ENCODE data around the gene PHKA2. TPM values are rescaled to one million over a fixed set of nuclear protein-coding genes. Genes with fewer than 3 reads are reported as not detected.

The PHKA2 gene
- polyA plus RNA-seq, 1 experiment, result 12.3 TPM

- POLR2A ChIA-PET, result no interaction called here
- peaks cover 4% of the 10 kb centered on the region for H3K27me3 ChIP-seq (ENCODE audit: control insufficient read depth, insufficient read depth, low read length)
- no peak overlapping the region for H3K27ac ChIP-seq (ENCODE audit: low read depth, low read length)
- H3K9me3 ChIP-seq (ENCODE audit: control insufficient read depth, insufficient read depth, low read length), result no peaks in the 10 kb centered on the region
- no peak for DNase-seq (ENCODE audit: low read depth, low spot score)
- CTCF ChIA-PET, result no interaction called here
- no peak overlapping the region for H3K4me3 ChIP-seq (ENCODE audit: low read depth, low read length)
- no peak for TF ChIP-seq CTCF (IDR thresholded peaks at IDR 0.05; ENCODE audit: low read depth, low read length)
Observed at GRCh38 chrX:18875256-18875878, 108.5 kb downstream of the PHKA2 start.

DNA sequence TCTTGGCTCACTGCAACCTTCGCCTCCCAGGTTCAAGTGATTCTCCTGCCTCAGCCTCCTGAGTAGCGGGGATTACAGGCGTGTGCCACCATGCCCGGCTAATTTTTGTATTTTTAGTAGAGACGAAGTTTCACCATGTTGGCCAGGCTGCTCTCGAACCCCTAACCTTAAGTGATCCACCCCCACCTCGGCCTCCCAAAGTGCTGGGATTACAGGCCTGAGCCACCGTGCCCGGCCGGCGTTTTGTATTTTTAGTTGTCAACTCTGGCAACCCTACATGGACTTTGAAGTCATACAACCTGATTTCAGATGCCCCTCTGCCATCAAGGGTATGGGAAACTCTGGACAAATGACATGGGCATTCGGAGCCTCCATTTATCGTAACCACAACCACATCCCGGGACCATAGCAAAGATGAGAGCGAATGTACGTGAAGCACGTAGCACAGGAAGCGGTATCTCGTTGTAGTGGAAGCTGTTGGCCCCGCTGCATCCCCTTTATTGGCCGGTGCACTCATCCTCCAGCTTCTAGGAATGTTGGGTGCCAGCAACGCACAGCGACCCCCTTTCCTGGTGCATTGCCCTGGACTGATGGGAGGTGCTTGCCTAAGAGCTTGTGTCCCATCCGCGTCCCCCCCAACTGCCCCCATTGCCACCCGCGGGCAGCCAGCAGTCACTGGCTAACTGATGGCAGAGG lies 109.2 kb downstream of the PHKA2 start:
- POLR2A ChIA-PET, result no interaction called here
- DNase-seq (ENCODE audit: low read depth, low spot score), result no peak
- TF ChIP-seq CTCF (IDR thresholded peaks at IDR 0.05; ENCODE audit: low read depth, low read length), result no peak

DNA sequence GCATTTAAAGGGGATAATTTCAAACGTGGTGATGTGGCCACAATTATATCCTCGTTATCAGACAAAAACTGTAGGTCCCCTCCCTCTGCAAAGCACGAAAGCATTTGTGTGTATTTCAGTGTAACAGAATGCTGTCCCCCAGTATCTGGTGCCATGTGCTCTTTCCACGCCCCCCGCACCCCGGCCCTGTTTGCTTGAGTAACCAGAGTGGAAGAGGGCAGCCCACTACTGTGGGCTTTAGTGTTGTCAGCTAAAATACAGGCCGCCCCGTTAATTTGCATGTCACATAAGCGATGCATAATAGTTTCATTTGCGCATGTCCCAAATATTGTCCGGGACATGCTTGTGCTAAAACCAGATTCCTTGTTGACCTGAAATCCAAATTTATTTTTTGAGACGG lies 110.1 kb downstream of the PHKA2 start:
- H3K27ac ChIP-seq (ENCODE audit: low read depth, low read length), result no peak overlapping the region
- H3K4me3 ChIP-seq (ENCODE audit: low read depth, low read length), result no peak overlapping the region
- no peaks in the 10 kb centered on the region for H3K9me3 ChIP-seq (ENCODE audit: control insufficient read depth, insufficient read depth, low read length)
- peaks cover under 1% of the 10 kb centered on the region for H3K27me3 ChIP-seq (ENCODE audit: control insufficient read depth, insufficient read depth, low read length)
- POLR2A ChIA-PET, result no interaction called here
- CTCF ChIA-PET, result no interaction called here
- no peak for DNase-seq (ENCODE audit: low read depth, low spot score)
- no peak for TF ChIP-seq CTCF (IDR thresholded peaks at IDR 0.05; ENCODE audit: low read depth, low read length)

More for the DNA sequence above, 109.2 kb downstream of the PHKA2 start:
- Histone ChIP-seq H3K4me3 (ENCODE audit: low read depth, low read length) (no peak overlapping the region), H3K9me3 (ENCODE audit: control insufficient read depth, insufficient read depth, low read length) (no peaks in the 10 kb centered on the region), H3K27me3 (ENCODE audit: control insufficient read depth, insufficient read depth, low read length) (peaks cover 4% of the 10 kb centered on the region), H3K27ac (ENCODE audit: low read depth, low read length) (no peak overlapping the region)
- CTCF ChIA-PET, result no interaction called here

- no peak for TF ChIP-seq CTCF (IDR thresholded peaks at IDR 0.05; ENCODE audit: low read depth, low read length)
Observed at GRCh38 chrX:18873189-18873791, 110.6 kb downstream of the PHKA2 start.

GRCh38 chrX:18872621-18873020 lies 111.3 kb downstream of the PHKA2 start:
- Histone ChIP-seq H3K4me3 (ENCODE audit: low read depth, low read length) (no peak overlapping the region), H3K27ac (ENCODE audit: low read depth, low read length) (no peak overlapping the region), H3K9me3 (ENCODE audit: control insufficient read depth, insufficient read depth, low read length) (no peaks in the 10 kb centered on the region), H3K27me3 (ENCODE audit: control insufficient read depth, insufficient read depth, low read length) (no peaks in the 10 kb centered on the region)
- TF ChIP-seq CTCF (IDR thresholded peaks at IDR 0.05; ENCODE audit: low read depth, low read length), result no peak
- no peak for DNase-seq (ENCODE audit: low read depth, low spot score)
- ChIA-PET CTCF (interaction anchor here (0.6 kb wide), 1 partner anchor 10 kb away, joined by 3 read pairs; no protein-coding TSS in a partner anchor), POLR2A (no interaction called here)

More at GRCh38 chrX:18873189-18873791, 110.6 kb downstream of the PHKA2 start:
- no peak for DNase-seq (ENCODE audit: low read depth, low spot score)
- peak overlapping the region; percentile 25; the same call in 1 of the 2 replicates for H3K4me3 ChIP-seq (ENCODE audit: low read depth, low read length)
- ChIA-PET CTCF (interaction anchor here (0.6 kb wide), 1 partner anchor 9 kb away, joined by 3 read pairs; no protein-coding TSS in a partner anchor), POLR2A (no interaction called here)
- no peaks in the 10 kb centered on the region for H3K9me3 ChIP-seq (ENCODE audit: control insufficient read depth, insufficient read depth, low read length)
- no peak overlapping the region for H3K27ac ChIP-seq (ENCODE audit: low read depth, low read length)
- H3K27me3 ChIP-seq (ENCODE audit: control insufficient read depth, insufficient read depth, low read length), result no peaks in the 10 kb centered on the region
